ENCODE measurements around the gene DXO.

DXO gene

DNA sequence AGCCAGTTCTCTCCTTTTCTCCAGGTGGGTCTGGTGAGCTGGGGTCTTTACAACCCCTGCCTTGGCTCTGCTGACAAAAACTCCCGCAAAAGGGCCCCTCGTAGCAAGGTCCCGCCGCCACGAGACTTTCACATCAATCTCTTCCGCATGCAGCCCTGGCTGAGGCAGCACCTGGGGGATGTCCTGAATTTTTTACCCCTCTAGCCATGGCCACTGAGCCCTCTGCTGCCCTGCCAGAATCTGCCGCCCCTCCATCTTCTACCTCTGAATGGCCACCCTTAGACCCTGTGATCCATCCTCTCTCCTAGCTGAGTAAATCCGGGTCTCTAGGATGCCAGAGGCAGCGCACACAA is 26.8 kb downstream of the DXO start:
- Histone ChIP-seq H3K27me3 (ENCODE audit: low read length) (no peaks in the 10 kb centered on the region), H3K9ac (ENCODE audit: low read length) (no peak overlapping the region), H3F3A (ENCODE audit: insufficient read depth) (no peaks in the 10 kb centered on the region), H3K9me3 (ENCODE audit: insufficient read depth, low read length) (no peaks in the 10 kb centered on the region), H3K36me3 (ENCODE audit: low read length) (no peaks in the 10 kb centered on the region), H2AFZ (ENCODE audit: low read depth, low read length, severe bottlenecking) (no peak overlapping the region), H3K9me2 (replicated peaks; ENCODE audit: insufficient read depth, low read length) (no peaks in the 10 kb centered on the region), H3K79me2 (ENCODE audit: insufficient read depth, low read length) (no peaks in the 10 kb centered on the region), H3K4me2 (ENCODE audit: low read depth, low read length, poor library complexity, severe bottlenecking) (no peak overlapping the region), H3K27ac (ENCODE audit: low read depth, low read length) (no peak overlapping the region), H3K4me3 (ENCODE audit: insufficient read depth, low read length, poor library complexity, severe bottlenecking) (no peak overlapping the region), H4K20me1 (ENCODE audit: low read depth, low read length) (no peaks in the 10 kb centered on the region)
- TF ChIP-seq EZH2phosphoT487 (conservative IDR thresholded peaks at IDR 0.05; ENCODE audit: low read length) = no peak
- TF ChIP-seq, protein P1, sequence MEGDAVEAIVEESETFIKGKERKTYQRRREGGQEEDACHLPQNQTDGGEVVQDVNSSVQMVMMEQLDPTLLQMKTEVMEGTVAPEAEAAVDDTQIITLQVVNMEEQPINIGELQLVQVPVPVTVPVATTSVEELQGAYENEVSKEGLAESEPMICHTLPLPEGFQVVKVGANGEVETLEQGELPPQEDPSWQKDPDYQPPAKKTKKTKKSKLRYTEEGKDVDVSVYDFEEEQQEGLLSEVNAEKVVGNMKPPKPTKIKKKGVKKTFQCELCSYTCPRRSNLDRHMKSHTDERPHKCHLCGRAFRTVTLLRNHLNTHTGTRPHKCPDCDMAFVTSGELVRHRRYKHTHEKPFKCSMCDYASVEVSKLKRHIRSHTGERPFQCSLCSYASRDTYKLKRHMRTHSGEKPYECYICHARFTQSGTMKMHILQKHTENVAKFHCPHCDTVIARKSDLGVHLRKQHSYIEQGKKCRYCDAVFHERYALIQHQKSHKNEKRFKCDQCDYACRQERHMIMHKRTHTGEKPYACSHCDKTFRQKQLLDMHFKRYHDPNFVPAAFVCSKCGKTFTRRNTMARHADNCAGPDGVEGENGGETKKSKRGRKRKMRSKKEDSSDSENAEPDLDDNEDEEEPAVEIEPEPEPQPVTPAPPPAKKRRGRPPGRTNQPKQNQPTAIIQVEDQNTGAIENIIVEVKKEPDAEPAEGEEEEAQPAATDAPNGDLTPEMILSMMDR (IDR thresholded peaks at IDR 0.05; ENCODE audit: insufficient read depth, low read length, poor library complexity, severe bottlenecking) = no peak

- Histone ChIP-seq H3K79me2 (ENCODE audit: insufficient read depth, low read length) (no peaks in the 10 kb centered on the region), H3K9me3 (ENCODE audit: insufficient read depth, low read length) (no peaks in the 10 kb centered on the region), H4K20me1 (ENCODE audit: low read depth, low read length) (no peaks in the 10 kb centered on the region), H3K4me3 (ENCODE audit: insufficient read depth, low read length, poor library complexity, severe bottlenecking) (no peak overlapping the region), H3K9me2 (replicated peaks; ENCODE audit: insufficient read depth, low read length) (no peaks in the 10 kb centered on the region), H2AFZ (ENCODE audit: low read depth, low read length, severe bottlenecking) (no peak overlapping the region), H3K27ac (ENCODE audit: low read depth, low read length) (no peak overlapping the region), H3K27me3 (ENCODE audit: low read length) (no peaks in the 10 kb centered on the region), H3K36me3 (ENCODE audit: low read length) (no peaks in the 10 kb centered on the region), H3F3A (ENCODE audit: insufficient read depth) (no peaks in the 10 kb centered on the region), H3K9ac (ENCODE audit: low read length) (no peak overlapping the region), H3K4me2 (ENCODE audit: low read depth, low read length, poor library complexity, severe bottlenecking) (no peak overlapping the region)
- TF ChIP-seq, protein P1 (IDR thresholded peaks at IDR 0.05; ENCODE audit: insufficient read depth, low read length, poor library complexity, severe bottlenecking) = no peak
- TF ChIP-seq EZH2phosphoT487 (conservative IDR thresholded peaks at IDR 0.05; ENCODE audit: low read length) = no peak
These were observed 28.2 kb downstream of the DXO start for GRCh38 chr6:31943742-31944141.

DNA sequence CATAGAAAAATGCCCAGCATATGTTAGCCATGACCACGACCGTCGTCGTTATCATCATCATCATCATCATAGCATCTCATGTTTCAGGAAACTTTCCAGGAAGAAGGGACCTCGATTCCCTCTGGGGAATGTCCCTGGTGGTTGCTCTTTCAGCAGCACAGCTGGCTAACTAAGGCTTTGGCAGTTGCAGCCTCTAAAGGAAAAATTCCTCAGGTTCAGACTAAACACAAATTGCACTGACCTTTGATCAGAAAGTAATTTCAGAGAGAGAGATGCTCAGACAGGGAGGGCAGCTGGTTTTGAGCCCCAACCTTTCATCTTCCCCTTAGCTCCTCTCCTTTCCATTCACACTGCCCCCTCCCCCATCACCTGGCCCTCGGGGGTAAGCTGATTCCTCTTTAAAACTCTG is 31.7 kb downstream of the DXO start:
- H3K27ac ChIP-seq (ENCODE audit: low read depth, low read length) = no peak overlapping the region
- no peak overlapping the region for H3K4me3 ChIP-seq (ENCODE audit: insufficient read depth, low read length, poor library complexity, severe bottlenecking)
- H4K20me1 ChIP-seq (ENCODE audit: low read depth, low read length) = no peaks in the 10 kb centered on the region
- no peaks in the 10 kb centered on the region for H3K27me3 ChIP-seq (ENCODE audit: low read length)
- no peak for TF ChIP-seq EZH2phosphoT487 (conservative IDR thresholded peaks at IDR 0.05; ENCODE audit: low read length)
- TF ChIP-seq, protein P1 (IDR thresholded peaks at IDR 0.05; ENCODE audit: insufficient read depth, low read length, poor library complexity, severe bottlenecking) = no peak
- H3K9me2 ChIP-seq (replicated peaks; ENCODE audit: insufficient read depth, low read length) = no peaks in the 10 kb centered on the region
- H2AFZ ChIP-seq (ENCODE audit: low read depth, low read length, severe bottlenecking) = no peak overlapping the region
- no peak overlapping the region for H3K9ac ChIP-seq (ENCODE audit: low read length)
- no peaks in the 10 kb centered on the region for H3K79me2 ChIP-seq (ENCODE audit: insufficient read depth, low read length)
- no peak overlapping the region for H3K4me2 ChIP-seq (ENCODE audit: low read depth, low read length, poor library complexity, severe bottlenecking)
- no peaks in the 10 kb centered on the region for H3F3A ChIP-seq (ENCODE audit: insufficient read depth)
- H3K36me3 ChIP-seq (ENCODE audit: low read length) = no peaks in the 10 kb centered on the region
- H3K9me3 ChIP-seq (ENCODE audit: insufficient read depth, low read length) = no peaks in the 10 kb centered on the region

DNA sequence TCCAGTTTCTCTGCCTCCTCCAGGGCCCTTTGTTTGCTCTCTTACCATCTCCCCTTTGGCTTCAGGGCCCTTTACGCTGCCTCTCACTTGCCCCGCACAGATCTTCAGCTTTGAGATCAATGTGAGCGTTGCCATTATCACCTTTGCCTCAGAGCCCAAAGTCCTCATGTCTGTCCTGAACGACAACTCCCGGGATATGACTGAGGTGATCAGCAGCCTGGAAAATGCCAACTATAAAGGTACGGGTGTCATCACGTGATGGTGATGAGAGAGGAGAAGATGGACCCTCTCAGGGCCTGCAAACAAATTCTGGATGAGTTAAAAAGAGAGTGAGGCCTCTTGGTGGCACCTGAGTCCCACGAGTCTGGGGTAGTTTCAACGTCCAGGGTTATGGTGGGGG is 36.1 kb downstream of the DXO start:
- Histone ChIP-seq H3K9me3 (ENCODE audit: insufficient read depth, low read length) (no peaks in the 10 kb centered on the region), H3K4me3 (ENCODE audit: insufficient read depth, low read length, poor library complexity, severe bottlenecking) (no peak overlapping the region), H3K9me2 (replicated peaks; ENCODE audit: insufficient read depth, low read length) (no peaks in the 10 kb centered on the region), H3K4me2 (ENCODE audit: low read depth, low read length, poor library complexity, severe bottlenecking) (no peak overlapping the region), H4K20me1 (ENCODE audit: low read depth, low read length) (no peaks in the 10 kb centered on the region), H3K27ac (ENCODE audit: low read depth, low read length) (no peak overlapping the region), H3F3A (ENCODE audit: insufficient read depth) (no peaks in the 10 kb centered on the region), H3K79me2 (ENCODE audit: insufficient read depth, low read length) (no peaks in the 10 kb centered on the region), H2AFZ (ENCODE audit: low read depth, low read length, severe bottlenecking) (no peak overlapping the region), H3K9ac (ENCODE audit: low read length) (no peak overlapping the region), H3K36me3 (ENCODE audit: low read length) (no peaks in the 10 kb centered on the region), H3K27me3 (ENCODE audit: low read length) (no peaks in the 10 kb centered on the region)
- TF ChIP-seq EZH2phosphoT487 (conservative IDR thresholded peaks at IDR 0.05; ENCODE audit: low read length) = no peak
- TF ChIP-seq, protein P1 (IDR thresholded peaks at IDR 0.05; ENCODE audit: insufficient read depth, low read length, poor library complexity, severe bottlenecking) = no peak

All from SU-DHL-6 (cell line).